Measurements from ENCODE around the gene NDUFA7. TPM values are rescaled to one million over a fixed set of nuclear protein-coding genes. Genes with fewer than 3 reads are reported as not detected.

Gene NDUFA7
- total RNA-seq, 4 donors from 2014 or later = 24.6 to 43.4 (median 38.5) TPM; not detected in 1

- no peak for DNase-seq
- Histone ChIP-seq H3K36me3 (peaks cover 0 to 15% (median 0%) of the 10 kb centered on the region in 3 donors), H3K4me3 (no peak overlapping the region), H3K9me3 (no peaks in the 10 kb centered on the region), H3K27ac (peak overlapping the region in 1 of 4 donors; percentile 28), H3K4me1 (peaks cover 3 to 33% (median 16%) of the 10 kb centered on the region in 4 donors), H3K27me3 (no peaks in the 10 kb centered on the region)
- no peak for TF ChIP-seq POLR2A (IDR thresholded peaks at IDR 0.05)
- TF ChIP-seq CTCF (IDR thresholded peaks at IDR 0.05) = no peak
Measured at GRCh38 chr19:8324186-8325050, 3.2 kb upstream of the NDUFA7 start.

- no peak overlapping the region for H3K27ac ChIP-seq
- H3K9me3 ChIP-seq = no peaks in the 10 kb centered on the region
- no peak for TF ChIP-seq POLR2A (IDR thresholded peaks at IDR 0.05)
- TF ChIP-seq CTCF (IDR thresholded peaks at IDR 0.05) = no peak
- no peaks in the 10 kb centered on the region for H3K27me3 ChIP-seq
- peaks cover 0 to 15% (median 0%) of the 10 kb centered on the region in 3 donors for H3K36me3 ChIP-seq
- no peak overlapping the region for H3K4me3 ChIP-seq
- peaks cover 3 to 33% (median 16%) of the 10 kb centered on the region in 4 donors for H3K4me1 ChIP-seq
- no peak for DNase-seq
Measured at GRCh38 chr19:8323781-8324185, 2.6 kb upstream of the NDUFA7 start.

- Histone ChIP-seq H3K27ac (peak overlapping the region in 1 of 4 donors; percentile 5), H3K4me1 (peaks cover 3 to 33% (median 16%) of the 10 kb centered on the region in 4 donors), H3K9me3 (no peaks in the 10 kb centered on the region), H3K36me3 (peaks cover 0 to 15% (median 0%) of the 10 kb centered on the region in 3 donors), H3K27me3 (no peaks in the 10 kb centered on the region), H3K4me3 (peak overlapping the region; percentile 67 to 99 (median 75))
- no peak for DNase-seq
- TF ChIP-seq POLR2A (IDR thresholded peaks at IDR 0.05) = no peak
- TF ChIP-seq CTCF (IDR thresholded peaks at IDR 0.05) = no peak
Measured at GRCh38 chr19:8322638-8322997, 1.4 kb upstream of the NDUFA7 start.

- Histone ChIP-seq H3K36me3 (peaks cover 0 to 15% (median 0%) of the 10 kb centered on the region in 3 donors), H3K27me3 (no peaks in the 10 kb centered on the region), H3K4me3 (peak overlapping the region; percentile 67 to 99 (median 75)), H3K9me3 (no peaks in the 10 kb centered on the region), H3K4me1 (peaks cover 3 to 33% (median 16%) of the 10 kb centered on the region in 4 donors), H3K27ac (peak overlapping the region; percentile 85 to 94 (median 92))
- no peak for DNase-seq
- TF ChIP-seq CTCF (IDR thresholded peaks at IDR 0.05) (no peak), POLR2A (IDR thresholded peaks at IDR 0.05) (no peak)
Measured at GRCh38 chr19:8321986-8322637, 937 bp upstream of the NDUFA7 start.

GRCh38 chr19:8320564-8321066 lies 560 bp downstream of the NDUFA7 start:
- Histone ChIP-seq H3K9me3 (no peaks in the 10 kb centered on the region), H3K27me3 (no peaks in the 10 kb centered on the region), H3K27ac (peak overlapping the region; percentile 85 to 94 (median 92)), H3K4me3 (peak overlapping the region; percentile 67 to 99 (median 75)), H3K4me1 (peaks cover 3 to 33% (median 16%) of the 10 kb centered on the region in 4 donors), H3K36me3 (peaks cover 0 to 16% (median 0%) of the 10 kb centered on the region in 3 donors)
- no peak for TF ChIP-seq CTCF (IDR thresholded peaks at IDR 0.05)
- no peak for TF ChIP-seq POLR2A (IDR thresholded peaks at IDR 0.05)
- DNase-seq = peak in 1 of 3 donors; percentile 60

All from Peyer's patch (tissue), 4 donors.